ENCODE measurements around the gene TEFM. TPM values are rescaled to one million over a fixed set of nuclear protein-coding genes. Genes with fewer than 3 reads are reported as not detected.

TEFM gene
- total RNA-seq, 2 experiments from 2014 or later, result 8.6 to 9.7 TPM

Other genes with a start within 250 kb of the TEFM start
- 10 to 100 TPM; 47.1 to 47.7 TPM for gene CRLF3, start 81.5 kb downstream of the TEFM start, total RNA-seq
- 10 to 100 TPM; 33.3 to 33.5 TPM for gene ATAD5, start 74.3 kb downstream of the TEFM start, total RNA-seq
- under 1 TPM; 0.32 to 0.52 TPM for gene ADAP2, start 15.7 kb upstream of the TEFM start, total RNA-seq
- gene RNF135, start 64.8 kb upstream of the TEFM start, total RNA-seq, result 1 to 10 TPM; 5.0 to 5.4 TPM
- gene NF1, start 188.7 kb upstream of the TEFM start, total RNA-seq, result 10 to 100 TPM; 19.5 to 22.8 TPM